Measurements from ENCODE around the gene ADORA3. TPM values are rescaled to one million over a fixed set of nuclear protein-coding genes. Genes with fewer than 3 reads are reported as not detected.

The ADORA3 gene
- total RNA-seq = not detected in 2 replicates

DNA sequence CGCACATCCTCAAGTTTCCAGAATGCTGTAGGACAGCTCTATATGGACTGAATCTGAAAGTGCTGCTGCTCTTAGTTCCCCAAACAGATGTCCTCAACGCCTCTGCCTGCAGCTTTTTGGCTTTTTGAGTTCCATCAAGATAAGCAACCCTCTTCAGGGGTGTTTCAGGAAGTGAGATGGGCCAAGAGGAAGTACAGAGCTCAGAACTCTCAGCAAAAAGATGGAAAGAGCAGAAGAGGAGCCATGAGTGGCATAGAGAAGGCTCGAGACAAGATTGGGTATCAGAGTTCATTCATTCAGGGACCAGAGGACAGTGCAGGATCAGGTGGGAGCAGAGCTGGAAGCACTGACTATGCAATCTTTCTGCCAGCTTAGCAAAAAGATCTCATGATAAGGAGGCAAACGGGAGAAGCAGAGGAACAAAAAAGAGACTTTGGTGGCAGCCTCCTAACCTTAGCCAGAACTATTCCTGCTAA lies at the start of gene ADORA3, which contains the start of gene TMIGD3:
Gene ADORA3 (minus strand): TSS at position 49 of the 476 bp plus-strand sequence. CDS start 279 bp downstream, outside the sequence.
Gene TMIGD3 (minus strand): TSS at position 49 of the 476 bp plus-strand sequence. CDS start 279 bp downstream, outside the sequence.

Other genes starting within 250 kb of the ADORA3 start
- gene CHIA, start 212.8 kb downstream of the ADORA3 start, total RNA-seq = not detected in 2 replicates
- 0.47 and 0.63 TPM in 2 replicates for gene OVGP1, start 75.9 kb downstream of the ADORA3 start, total RNA-seq
- gene WDR77, start 54.4 kb downstream of the ADORA3 start, total RNA-seq = 28.9 and 48.2 TPM in 2 replicates
- gene ATP5PB, start 54.2 kb downstream of the ADORA3 start, total RNA-seq = 297 and 316 TPM in 2 replicates
- 0.09 and 0.19 TPM in 2 replicates for gene C1orf162, start 29.6 kb downstream of the ADORA3 start, total RNA-seq
- 0.09 and 0.27 TPM in 2 replicates for gene TMIGD3, start within 50 bp of the ADORA3 start, total RNA-seq
- gene RAP1A, start 116.2 kb upstream of the ADORA3 start, total RNA-seq = 15.8 and 23.1 TPM in 2 replicates
- 6.3 and 9.3 TPM in 2 replicates for gene INKA2, start 235.8 kb upstream of the ADORA3 start, total RNA-seq